Ammon's horn (tissue), 1 donor: Measurements from ENCODE around the gene TIAM1.

Source experiments
- DNase-seq: peaks from one replicate; pipeline ENCODE4 v3.0.0-alpha.2; 2016; ENCODE audit warnings: low spot score

TIAM1 gene

DNA sequence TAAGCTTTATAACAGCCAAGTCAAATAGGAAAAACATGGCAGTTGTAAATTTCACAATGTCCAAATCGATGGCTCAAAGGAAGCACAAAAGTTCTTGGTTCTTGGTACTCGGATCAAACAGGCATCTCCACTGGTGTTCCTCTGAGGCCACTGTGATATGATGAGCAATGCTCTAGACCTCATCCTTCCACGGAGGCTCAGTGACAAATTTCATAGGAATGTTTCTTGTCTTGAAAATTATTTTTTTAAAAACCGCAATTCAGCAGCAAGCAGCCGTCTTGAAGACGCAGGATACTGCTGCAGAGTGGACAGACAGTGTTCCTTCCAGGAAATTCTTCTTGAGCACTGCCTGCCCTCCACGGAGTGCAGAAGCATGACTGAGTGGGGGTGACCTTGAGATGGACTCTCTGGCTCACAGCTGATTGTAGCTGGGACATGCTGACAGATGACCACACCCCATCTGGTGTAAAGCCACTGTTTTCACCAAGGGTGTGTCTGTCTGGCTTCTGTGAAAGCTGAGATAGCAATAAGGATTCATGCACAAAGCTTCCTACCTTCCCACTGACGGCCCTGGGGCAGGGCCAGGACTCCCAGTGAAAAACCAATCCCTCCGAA lies 61.9 kb downstream of the TIAM1 start:
- no peak for DNase-seq

DNA sequence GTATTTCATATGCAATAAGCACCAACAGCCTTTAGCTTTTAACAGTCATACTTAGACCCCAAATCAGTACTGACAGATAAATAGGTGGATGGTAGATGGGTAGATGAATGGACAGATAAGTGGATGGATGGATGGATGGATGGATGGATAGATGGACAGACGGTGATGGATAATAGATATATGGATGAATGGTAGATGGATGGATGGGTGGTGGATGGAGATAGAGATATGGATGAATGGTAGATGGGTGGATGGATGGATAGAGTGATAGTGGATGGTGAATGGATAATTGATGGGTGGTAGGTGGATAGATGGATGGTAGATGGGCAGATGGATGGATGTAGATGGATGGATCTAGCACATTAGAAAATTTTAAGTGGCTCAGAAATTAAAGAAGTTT lies 62.5 kb downstream of the TIAM1 start:
- DNase-seq, result no peak

DNA sequence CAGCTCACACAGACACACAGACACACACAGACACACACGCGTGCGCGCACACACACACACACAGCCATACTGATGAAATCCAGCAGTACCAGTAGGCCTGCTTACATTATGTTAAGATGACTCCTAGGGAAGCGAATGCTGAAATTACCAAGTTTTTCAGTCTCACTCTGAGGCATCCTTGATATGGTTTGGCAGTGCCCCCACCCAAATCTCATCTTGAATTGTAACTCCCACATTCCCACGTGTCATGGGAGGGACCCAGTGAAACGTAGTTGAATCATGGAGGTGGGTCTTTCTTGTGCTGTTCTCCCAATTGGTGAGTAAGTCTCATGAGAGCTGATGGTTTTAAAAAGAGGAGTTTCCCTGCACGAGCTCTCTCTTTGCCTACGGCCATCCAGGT lies 64.1 kb downstream of the TIAM1 start:
- DNase-seq, result no peak

DNA sequence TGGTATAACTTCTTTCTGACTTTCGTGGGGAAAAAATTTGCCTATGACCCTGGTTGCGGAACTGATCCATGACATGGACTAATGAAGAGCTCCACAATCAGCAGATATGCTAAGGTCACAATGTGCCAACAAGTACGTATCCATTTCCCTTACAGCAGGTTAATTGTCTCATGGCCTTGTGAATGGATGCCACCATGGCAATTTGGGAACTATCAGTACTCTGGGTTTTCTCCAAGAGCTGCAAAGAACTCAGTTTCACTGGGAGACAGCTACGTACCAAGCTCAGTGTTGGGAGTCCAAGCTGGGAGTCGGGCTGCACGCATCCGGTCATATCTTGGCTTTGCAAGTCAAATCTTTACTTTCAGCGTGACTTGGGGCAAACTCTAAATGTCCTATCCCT lies 64.8 kb downstream of the TIAM1 start:
- no peak for DNase-seq

DNA sequence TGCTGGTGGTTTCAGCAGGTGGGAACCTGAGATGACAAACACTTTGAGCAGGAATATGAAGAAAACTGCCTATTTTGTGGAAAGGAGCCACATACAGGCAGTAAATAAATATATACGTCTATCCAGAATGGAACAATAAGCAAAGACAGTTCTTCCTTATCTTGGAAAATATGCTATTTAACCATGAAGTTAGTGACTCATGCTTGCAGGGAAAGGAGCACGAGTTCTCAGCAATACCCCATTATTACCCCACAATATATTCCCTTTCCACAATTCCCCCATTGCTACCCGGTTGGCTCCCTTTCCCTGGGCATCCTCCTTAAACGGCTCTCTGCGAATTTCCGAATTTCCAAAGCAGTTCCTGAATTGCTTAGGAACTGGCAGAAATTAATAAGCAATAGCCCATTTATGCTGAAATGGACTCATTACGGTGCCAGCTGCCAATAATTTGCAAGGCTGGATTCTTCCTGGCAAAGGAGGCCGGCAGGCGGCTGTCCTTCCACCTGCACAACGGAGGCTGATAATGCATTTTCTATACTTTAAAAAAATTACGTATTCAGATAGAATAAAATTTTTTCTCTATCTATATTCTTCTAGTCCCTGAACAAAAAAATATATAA lies 65.4 kb downstream of the TIAM1 start:
- DNase-seq, result no peak

DNA sequence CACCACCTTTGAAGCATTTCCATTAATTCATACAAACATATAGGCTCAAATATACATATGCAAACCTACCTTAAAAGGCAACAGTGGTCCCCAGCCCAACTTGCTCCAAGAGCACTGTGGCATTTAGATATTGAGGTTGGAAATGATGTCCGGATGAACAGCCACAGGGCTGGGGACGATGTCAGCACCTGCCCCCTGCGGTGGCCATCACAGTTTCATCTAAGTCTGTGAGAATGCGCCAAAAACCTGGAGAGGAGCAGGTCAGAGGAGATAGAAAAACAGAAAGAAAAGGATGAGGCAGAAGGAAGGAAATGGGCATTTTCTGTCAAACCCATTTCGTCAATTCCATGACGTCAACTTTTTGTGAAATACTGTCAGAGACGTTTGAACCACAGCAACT lies 67.4 kb downstream of the TIAM1 start:
- no peak for DNase-seq

DNA sequence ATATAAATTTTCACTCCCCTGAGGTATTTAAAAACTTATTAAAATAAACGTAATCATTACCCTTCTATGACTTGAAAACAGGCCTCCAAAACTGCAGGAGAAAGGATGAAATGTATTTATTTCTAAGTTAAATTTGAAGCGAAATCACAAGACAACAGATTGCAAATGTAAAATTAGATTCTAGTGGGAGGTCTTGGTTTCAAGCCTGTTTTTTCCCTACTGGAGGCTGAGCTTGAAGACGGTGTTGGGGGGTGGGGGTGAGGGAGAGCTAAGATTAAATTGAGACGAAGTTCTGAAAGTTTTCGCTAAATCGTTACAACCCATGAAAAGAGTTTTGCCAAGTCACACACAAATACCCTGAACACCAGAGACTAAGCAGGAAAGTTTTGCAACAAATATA lies 68.2 kb downstream of the TIAM1 start:
- DNase-seq, result no peak

DNA sequence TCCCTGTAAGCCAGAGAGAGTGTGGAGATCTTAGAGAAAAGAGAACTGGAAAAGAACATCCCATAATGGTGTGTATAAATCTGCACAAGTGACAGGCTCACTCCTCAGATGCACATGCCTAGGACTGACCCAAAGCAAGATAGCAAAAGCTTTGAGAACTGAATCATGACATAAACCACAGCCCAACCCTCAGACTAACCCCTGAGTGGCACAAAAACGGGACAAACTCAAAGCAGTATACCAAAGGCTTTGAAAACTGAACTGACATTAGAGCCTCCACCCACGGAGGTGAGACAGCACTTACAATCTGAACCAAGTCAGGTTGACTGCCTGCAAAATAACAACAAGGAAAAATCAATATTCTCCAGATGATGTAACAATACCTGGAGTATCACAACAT lies 70.8 kb downstream of the TIAM1 start:
- no peak for DNase-seq

DNA sequence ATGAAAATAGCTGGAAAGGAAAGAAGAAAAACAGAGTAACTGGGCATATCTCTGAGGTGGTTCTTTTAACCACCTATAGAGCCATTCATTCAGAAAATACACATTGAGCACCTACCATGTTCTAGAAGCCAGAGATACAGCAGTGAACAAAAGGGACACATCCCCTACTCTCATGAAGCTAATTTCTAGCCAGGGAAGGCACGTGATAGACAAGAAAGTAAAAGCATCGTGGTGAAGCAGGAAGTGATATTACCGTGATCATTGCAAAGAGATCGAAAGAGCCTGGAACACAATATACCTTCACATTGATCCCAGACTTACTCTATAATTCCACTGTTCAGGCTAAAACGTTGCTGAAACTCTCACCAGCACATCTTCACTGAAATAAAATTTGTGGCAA lies 76.0 kb downstream of the TIAM1 start:
- DNase-seq, result no peak

DNA sequence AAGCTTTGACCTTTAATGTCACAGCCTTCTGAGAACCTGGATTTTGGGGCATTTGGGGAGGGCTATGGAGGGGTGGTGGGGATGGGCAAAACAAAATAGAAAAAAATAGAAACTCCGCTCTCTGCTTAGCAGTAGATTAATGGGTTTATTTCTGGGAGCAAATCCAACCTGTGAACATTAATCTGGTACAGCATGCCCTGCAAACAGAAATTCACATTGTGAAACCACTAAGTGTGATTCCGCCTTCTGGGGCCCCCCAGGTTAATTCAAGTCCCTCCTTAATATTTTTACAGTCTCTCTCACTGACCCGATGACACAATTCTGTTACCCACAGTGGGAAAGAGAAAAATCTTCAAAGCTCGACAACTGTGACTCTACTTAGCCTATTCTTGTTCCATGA lies 76.4 kb downstream of the TIAM1 start:
- DNase-seq, result no peak

DNA sequence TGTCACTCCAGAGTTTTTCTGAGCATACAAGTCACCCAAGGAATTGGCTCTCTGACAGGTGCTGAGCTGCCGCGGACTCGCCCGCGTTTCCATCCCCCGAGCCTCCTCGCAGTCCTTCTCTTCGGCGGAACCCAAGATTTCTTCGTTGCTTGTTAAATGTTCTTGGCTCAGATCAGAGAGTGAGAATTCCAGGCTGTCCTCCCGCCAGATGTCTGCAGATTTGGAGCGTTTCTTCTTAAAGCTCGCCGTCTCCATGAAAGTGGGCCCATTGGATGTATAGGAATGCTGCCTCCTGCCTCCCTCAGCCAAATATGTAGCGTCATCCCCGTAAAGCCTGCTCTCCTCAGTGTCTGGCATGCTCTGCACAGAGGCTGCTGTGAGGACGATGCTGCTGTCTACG lies 77.8 kb downstream of the TIAM1 start:
- DNase-seq, result no peak

DNA sequence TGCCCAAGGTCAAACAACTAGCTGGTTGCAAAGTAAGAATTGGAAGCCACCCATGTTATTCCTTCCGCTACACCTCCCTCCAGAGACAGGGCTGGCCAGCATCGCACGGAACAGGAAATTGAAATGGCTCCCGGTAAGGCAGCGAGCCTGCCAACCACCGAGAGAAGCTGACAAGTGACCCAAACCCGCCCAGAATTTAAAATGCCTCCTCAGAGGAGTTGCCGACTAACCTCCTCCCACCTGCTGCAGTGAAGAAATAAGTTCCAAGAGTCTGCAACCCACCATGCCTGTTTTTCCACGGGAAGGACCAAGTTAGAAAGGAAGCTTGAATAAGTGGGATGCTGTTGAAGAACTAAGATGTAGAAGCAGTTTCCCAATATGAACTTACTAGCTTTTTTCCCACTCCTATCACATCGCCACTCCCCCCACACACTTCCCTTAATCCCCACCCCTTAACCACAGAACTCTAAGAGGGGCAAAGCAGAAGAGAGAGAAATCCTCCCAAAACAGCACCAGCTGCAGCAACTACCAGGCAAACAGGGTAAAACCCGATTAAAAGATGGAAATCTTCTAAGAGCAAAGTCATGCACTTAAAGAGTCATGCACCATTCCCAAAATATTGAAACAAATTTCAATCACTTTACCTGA lies 78.6 kb downstream of the TIAM1 start:
- DNase-seq, result no peak

DNA sequence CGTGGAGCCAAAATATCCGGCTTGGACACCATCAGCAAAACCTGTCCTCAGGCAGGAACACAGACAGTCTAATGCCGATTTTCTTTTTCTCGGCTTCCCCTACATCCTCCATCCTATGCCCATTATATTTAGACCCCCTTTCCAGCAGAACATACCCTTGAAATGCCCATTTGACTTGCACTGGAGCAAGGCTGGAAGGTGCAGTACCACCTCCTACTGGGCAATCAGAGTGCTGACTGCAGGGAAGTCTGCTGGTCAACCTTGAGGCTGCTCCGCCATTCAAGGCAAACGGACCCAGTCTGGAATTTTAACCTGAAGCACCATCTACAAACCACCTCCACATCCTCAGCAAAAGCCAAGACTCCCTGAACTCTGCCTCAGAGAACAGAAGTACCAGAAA lies 79.5 kb downstream of the TIAM1 start:
- DNase-seq, result no peak

DNA sequence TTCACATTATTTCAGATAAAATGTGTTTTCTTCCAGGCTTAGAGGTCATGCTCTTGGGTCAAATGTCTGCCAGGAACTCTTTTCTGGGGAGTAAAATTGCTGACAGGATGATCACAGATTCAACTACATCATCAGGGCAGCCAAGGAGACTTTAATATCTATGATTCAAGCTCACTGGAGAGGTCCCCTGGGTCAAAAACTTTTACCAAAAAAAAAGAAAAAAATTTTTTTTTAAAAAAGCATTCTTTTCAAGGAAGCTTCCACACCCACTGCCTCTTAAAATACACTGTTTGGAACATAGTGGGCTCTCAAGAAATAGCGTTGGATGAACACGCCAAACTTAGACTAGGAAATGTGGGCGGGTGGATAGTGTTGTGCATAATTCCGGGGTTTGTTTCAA lies 81.3 kb downstream of the TIAM1 start:
- no peak for DNase-seq

DNA sequence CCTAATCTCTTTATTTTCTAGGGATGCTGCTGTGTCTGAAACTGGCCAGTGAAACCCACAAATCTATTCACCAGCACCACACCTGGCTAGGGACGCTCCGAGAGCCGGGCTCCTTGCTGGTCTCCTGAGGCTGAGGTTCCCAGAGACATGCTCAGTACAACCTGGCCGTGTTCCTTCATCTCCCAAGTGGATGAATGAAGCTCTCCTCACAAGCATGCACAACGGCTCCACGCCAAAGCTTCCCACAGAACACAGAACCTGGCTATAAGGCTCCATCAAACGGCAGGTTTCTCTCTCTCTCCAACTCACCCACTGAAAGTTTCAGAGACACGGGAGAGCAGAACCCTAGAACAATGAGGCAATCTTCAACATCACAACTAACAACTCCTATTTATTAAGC lies 82.3 kb downstream of the TIAM1 start:
- no peak for DNase-seq

DNA sequence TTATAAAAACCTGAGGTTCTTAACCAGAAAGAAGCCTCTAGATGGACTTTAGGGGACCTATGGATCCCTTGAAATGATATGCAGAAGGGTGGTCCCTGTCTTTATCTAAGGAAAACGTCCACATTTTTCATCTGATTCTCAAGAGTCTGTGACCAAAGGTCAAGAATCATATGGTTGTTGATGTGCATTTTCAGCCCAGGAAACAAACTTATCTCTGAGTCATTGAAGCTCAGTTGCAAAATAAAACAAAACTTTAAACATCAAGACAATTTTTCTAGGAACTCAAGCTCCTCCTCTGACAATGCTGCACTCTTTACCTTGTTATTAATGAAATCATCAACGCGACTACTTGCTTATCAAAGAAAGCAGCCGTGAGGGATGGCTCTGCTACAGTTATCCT lies 83.3 kb downstream of the TIAM1 start:
- no peak for DNase-seq

DNA sequence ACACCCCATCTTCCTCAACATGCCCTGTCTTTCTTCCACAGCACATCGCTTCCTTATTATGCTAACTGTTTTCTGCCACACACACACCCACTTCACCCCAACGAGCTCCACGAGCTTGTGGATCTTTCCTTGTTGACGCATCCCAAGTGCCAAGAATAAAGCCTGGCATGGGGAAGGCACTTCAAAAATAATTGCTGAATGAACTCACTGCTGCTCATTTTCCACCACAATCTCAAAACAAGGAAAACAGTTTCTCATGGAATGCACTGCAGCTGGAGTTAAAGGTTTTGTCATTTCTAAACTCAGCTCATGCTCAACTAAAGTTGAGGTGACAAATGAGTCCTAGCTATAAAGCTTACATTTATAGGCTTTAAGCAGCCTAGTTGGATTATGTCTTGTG lies 86.0 kb downstream of the TIAM1 start:
- DNase-seq, result no peak

DNA sequence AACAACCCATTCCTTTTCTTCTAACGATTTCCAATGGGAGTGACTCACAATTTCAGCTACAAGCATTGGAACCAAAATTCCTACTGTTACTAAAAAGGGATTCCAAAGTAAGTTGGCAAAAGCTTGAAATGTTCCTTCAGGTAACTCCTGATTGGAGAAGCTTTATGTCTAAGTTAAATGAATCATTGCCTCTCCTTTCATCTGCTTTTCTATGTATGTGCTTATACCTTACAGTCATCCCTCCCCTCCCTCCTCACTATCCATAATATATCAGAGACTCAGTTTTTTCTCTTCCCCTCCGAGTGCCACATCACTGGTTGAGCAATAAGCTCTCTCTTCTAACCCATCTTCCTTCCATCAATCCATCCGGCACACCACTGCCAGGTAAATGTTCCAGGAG lies 86.8 kb downstream of the TIAM1 start:
- DNase-seq, result no peak

DNA sequence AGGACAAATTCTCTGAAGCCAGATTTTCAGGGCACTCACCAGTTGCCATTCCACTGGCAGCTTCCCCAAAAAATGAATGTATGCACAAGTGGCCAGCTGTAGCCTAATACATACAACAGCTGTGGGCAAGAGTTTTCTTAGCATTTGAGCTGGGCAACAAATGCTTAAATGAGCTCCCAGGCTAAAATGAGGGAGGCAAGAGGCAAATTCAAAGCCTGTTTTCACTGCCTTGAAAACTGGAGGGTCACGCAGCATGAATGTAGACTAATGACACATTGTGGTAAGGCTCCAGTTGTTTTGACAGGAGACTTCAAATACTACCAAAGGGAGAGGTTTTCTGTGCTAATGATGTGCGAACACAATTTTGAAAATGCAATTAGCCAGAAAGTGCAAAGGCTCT lies 88.2 kb downstream of the TIAM1 start:
- DNase-seq, result no peak

DNA sequence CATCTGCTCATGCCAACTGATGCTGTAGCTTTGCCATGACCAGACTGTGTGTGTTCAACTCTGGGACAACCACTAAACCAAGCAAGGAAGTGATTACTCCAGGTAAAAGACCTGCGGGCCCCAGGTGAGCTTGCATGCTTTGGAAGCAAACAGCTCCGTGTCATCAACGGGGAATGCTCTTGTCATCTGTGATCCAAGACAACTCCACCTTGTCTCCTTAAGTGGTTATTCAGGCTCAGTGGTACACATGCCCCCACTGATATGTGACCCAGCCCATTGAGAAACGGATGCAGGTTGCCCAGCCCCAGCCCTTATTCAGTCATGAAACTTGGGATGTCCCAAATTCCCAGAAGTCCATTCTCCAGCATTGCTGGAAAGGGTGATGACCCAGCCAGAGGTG lies 89.0 kb downstream of the TIAM1 start:
- no peak for DNase-seq

DNA sequence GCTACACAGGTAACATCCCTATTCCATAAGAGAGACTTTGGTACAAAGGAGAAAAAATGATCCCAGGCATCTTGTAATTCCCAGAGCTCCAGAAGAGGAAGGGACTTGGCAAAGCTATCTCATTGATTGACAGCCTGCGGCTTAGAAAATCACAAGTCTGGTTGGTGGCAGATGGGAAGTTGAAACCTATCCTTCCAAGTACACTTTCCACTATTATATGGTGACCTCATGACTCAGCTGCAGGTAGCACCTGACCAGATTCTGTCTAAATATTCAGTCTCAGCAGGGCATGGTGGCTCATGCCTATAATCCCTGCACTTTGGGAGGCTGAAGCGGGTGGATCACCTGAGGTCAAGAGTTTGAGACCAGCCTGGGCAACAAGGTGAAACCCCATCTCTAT lies 89.9 kb downstream of the TIAM1 start:
- no peak for DNase-seq

DNA sequence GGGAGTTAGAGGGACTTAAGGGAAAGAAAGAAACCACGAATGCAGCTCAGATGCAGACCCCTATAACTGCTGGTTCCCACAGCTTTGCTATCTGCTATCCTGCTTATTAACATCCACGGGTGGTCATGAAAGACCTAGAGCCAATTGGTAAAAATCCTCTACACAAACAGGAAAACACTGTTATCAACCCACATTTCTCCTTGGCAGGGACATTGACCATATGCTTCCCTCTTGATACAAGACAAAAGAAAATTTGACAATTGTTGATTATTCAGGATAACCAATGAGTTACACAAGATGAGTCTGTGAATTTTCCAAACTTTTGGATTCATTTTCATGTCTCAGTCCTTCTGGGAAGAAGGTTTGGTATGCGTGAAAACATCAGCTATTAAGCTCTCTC lies 90.4 kb downstream of the TIAM1 start:
- DNase-seq, result no peak

DNA sequence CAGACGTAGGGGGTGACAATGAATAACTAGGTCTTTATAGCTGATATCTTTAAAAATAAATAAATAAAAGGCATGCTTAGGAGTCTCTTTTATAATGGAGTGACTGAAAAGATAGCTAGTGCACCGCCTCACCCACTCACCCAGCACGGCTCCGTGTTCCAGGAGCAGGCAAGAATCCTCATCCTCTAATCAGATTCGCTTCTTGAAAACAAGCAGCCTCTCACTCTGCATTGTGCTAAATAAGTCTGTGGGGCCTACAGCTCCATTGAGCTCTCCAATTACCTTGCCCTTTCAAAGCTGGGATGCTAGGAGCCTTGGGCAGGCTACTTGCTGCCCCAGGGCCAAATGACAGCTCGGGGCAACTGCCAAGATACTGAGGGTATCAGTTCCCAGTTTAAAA lies 91.5 kb downstream of the TIAM1 start:
- DNase-seq, result peak; percentile 28

DNA sequence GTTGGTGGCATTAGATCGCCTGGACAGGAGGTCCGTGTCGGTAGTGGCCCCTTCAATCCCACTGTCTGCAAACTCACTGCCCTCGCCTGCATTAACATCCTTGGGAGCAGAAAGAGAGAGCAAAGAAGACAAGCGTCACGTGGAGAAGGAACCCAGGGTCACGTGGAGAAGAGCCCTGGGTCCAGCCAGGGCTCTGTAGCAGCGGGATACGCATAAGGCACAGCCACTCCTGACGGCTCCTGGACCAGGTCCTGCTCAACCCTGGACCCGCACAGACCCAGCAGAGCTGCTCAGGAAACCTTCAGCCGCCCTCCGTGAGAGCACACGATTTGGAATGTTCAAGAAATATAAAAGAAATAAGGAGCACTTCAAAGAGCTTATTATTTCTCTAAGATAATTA lies 92.0 kb downstream of the TIAM1 start:
- no peak for DNase-seq
